GM21360 (cell line): ENCODE results near the gene CD79B.

Experiments used
- ATAC-seq: cut with Tn5 transposase; IDR thresholded peaks from one replicate; pipeline ENCODE4 v1.9.1; 2021; ENCODE audit warnings: mild to moderate bottlenecking, moderate library complexity; ENCODE audit not compliant: unreplicated experiment

Gene CD79B

GRCh38 chr17:63931981-63932561, at the start of gene CD79B:
CD79B (minus strand) TSS chr17:63932331; CDS start chr17:63932261, 70 bp downstream.
- ATAC-seq, result peak; percentile 53

- no peak for ATAC-seq
These were observed 46.4 kb upstream of the CD79B start for GRCh38 chr17:63978272-63979200.

DNA sequence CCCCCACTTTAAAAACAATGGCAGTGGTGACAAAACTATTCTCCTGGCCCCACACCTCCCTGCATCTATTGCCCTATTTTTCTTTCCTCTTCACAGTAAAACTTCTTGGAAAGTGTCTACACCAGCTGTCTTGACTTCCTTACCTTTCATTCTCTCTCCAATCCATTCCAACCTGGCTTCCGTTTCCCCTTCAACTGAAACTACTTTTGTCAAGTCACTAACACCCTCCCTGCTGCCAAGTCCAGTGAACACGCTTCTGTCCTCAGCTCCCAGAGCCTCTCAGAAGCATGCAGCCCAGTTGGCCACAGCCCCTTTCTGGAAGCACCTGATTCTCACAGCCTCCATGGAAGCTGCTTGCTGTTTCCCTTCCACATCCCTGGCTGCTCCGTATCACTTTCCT, 44.6 kb upstream of the CD79B start:
- ATAC-seq, result no peak

DNA sequence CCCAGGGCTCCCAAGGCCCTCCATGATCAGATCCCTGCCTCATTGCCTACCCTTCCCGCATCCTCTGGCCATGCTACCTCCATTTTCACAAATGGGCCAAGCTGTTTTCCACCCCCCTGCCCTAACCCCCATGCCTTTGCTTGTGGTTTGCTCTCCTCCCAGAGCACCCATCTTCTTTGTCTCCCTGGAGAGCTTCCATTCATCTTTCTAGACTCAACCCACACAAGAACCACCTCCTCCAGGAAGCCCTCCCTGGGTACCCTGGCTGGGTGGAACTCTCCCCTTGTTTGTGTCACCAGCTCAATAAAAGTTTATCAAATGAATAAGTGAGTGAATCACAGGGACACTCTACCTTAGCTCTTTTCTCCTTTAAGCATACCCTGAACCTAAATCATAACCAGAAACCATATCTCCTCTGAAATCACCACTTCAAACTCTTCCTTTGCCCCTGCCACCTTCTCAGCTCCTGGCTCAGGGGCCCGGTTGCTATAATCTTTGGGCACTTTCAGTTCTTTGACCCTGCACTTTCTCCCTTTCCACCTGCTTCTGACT, 43.5 kb upstream of the CD79B start:
- no peak for ATAC-seq

- ATAC-seq, result no peak
These were observed 42.6 kb upstream of the CD79B start for GRCh38 chr17:63974594-63975192.

- no peak for ATAC-seq
These were observed 41.9 kb upstream of the CD79B start for GRCh38 chr17:63973930-63974593.

- no peak for ATAC-seq
These were observed 41.1 kb upstream of the CD79B start for GRCh38 chr17:63973247-63973646.

DNA sequence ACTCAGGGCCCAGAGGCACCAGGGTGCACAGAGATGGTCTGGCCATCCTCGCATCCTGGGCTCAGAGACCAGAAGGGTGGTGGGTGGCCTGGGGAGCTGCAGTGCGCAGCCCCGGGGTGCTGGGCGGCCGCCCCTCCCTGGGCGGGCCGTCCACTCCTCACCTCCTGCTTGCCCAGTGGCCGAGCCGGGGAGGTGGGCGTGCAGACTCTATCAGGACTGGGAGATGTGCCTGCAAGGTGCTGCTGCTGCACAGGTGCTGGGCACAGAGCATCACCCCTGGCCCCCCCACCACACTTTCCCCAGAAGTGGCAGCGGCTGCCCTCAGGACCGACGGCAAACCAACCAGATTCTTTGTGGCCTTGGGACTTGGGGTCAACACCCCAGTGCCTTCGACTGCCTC, 40.7 kb upstream of the CD79B start, which contains the start of gene SCN4A:
Gene SCN4A, minus strand, starts transcription at position 123 of the 400 bp plus-strand sequence. Its CDS starts 77 bp downstream, at position 46.
- ATAC-seq, result no peak

DNA sequence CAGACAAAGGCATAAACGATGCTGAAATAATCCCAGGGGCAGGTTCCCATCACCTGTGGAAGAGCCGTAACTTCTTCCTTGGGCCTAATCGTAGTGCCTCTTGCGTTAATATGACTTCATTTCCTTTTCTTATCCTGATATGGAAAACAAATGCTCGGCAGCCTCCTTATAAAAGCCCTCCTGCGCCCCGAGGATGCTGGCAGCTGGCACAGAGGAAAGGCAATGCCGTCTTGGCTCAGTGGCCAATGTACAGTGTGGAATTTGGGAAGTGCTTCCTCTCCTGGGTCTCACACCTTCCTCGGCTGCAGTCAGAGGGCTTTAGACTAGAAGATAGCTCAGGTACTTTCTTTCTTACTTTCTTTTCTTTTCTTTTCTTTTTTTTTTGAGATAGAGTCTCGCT, 37.1 kb upstream of the CD79B start:
- ATAC-seq, result no peak

DNA sequence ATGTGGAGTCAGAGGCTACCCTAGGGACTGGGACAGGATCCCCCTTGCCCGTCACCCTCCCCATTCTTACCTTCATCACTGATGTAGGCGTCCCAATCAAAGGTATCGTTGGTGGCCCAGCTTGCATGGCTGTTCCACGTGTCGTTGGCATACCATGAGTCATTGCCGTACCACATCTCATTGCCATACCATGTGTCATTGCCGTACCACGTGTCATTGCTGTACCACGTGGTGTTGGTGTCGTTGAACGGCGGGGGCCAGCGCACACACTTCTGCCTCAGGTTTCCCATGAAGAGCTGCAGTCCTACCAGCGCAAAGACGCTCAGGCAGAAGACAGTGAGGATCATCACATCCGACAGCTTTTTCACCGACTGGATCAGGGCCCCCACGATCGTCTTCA, 35.8 kb upstream of the CD79B start:
- no peak for ATAC-seq

- no peak for ATAC-seq
These were observed 34.6 kb upstream of the CD79B start for GRCh38 chr17:63966646-63967264.

- no peak for ATAC-seq
These were observed 31.0 kb upstream of the CD79B start for GRCh38 chr17:63963123-63963522.

- no peak for ATAC-seq
These were observed 30.2 kb upstream of the CD79B start for GRCh38 chr17:63962298-63962744.

- no peak for ATAC-seq
These were observed 29.5 kb upstream of the CD79B start for GRCh38 chr17:63961355-63962212.

GRCh38 chr17:63960430-63960829, 28.3 kb upstream of the CD79B start:
- no peak for ATAC-seq

DNA sequence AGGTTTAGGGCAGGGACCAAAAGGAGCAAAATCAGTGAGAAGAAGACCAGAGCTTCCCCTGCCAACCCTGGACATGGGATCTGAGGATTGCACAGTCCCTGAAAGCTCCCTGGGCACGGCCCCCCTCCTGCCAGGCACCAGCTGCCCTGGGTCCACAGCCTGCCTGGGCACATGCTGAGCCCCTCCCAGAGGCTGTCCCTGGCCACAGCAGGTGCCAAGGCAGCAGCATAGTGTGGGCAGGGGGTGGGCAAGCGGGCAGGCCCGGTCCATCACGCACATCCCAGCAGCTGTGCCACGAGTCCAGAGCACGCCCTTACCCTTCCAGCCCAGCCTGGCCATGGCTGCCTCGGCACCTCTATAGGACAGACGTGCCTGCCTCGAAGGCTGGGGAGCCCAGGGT, 27.9 kb upstream of the CD79B start:
- no peak for ATAC-seq

DNA sequence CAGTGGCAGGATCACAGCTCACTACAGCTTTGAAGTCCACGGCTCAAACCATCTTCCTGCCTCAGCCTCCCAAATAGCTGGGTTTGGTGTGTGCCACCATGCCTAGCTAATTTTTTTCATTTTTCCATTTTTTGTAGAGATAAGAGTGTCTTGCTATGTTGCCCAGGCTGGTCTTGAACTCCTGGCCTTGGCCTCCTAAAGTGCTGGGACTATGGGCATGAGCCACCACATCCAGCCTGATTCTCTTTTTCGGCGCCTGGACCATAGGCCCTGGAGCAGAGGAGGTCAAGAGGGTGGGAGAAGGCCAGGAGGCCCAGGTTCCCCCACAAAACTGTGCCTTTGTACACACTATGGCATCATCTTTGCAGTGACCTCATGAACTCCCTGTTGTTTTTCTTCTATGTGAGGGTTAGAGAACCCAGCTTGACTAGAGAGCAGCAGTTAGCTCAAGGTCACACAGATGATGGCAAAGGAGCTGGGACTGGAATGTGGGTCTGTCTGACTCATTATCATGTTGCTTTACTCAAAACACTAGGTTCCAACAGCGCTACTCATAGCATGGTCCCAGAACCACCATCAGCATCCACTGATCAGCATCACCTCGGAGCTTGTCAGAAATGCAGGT, 24.3 kb upstream of the CD79B start:
- no peak for ATAC-seq

GRCh38 chr17:63955791-63956190, 23.7 kb upstream of the CD79B start:
- ATAC-seq, result no peak

DNA sequence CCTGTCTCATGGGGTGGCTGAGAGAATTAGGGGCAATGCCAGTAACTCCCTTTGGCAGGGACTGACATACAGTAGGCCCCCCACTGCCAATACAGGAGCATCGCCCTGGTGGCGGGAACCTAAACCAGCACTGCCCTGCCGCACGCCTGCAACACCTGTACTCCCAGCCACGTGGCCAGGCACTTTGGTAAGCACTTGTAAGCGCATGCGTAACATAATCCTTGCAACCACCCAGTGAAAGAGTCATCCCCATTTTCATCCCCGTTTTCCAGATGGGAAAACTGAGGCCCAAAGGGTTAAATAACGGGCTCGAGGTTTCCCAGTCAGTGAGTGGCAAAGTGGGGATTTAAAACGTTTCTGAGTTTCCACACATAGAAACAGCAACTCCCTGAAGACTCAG, 23.1 kb upstream of the CD79B start:
- ATAC-seq, result no peak
